Mesenchymal stem cell (in vitro differentiated cells and primary cell): ENCODE measurements around the gene GPC3.

ENCODE experiments used
- DNase-seq: peaks from one replicate; pipeline ENCODE4 v3.0.0-alpha.2; 2013
- H2AFZ ChIP-seq: one replicate; pipeline ENCODE4 v1.6.1; 2013; ENCODE audit warnings: low read depth, mild to moderate bottlenecking, control low read depth, inconsistent platforms, low read length, moderate library complexity
- H2AK5ac ChIP-seq: 2 replicates; pipeline ENCODE4 v1.6.1; 2013; ENCODE audit warnings: low read length, moderate library complexity, mild to moderate bottlenecking, inconsistent platforms; ENCODE audit not compliant: severe bottlenecking
- H2BK120ac ChIP-seq: one replicate; pipeline ENCODE4 v1.6.1; 2013; ENCODE audit warnings: low read depth, mild to moderate bottlenecking, inconsistent platforms, low read length, moderate library complexity
- H2BK12ac ChIP-seq, 2 experiments: one replicate each; pipeline ENCODE4 v1.6.1; 2013; ENCODE audit warnings: inconsistent platforms in 2 of 2, low read length in 2 of 2, mild to moderate bottlenecking in 2 of 2, moderate library complexity in 2 of 2, control low read depth in 1 of 2
- H2BK15ac ChIP-seq: one replicate; pipeline ENCODE4 v1.6.1; 2013; ENCODE audit warnings: mild to moderate bottlenecking, low read depth, inconsistent platforms; ENCODE audit not compliant: poor library complexity, severe bottlenecking
- H2BK5ac ChIP-seq: 2 replicates; pipeline ENCODE4 v1.6.1; 2013; ENCODE audit warnings: low read depth, mild to moderate bottlenecking, low read length, control low read depth, inconsistent platforms; ENCODE audit not compliant: poor library complexity, severe bottlenecking
- H3K14ac ChIP-seq, 2 experiments: one replicate each; pipeline ENCODE4 v1.6.1; 2013; ENCODE audit warnings: inconsistent platforms in 2 of 2, low read length in 2 of 2, control low read depth in 1 of 2, mild to moderate bottlenecking in 1 of 2, moderate library complexity in 1 of 2
- H3K18ac ChIP-seq, 2 experiments: one replicate each; pipeline ENCODE4 v1.6.1; 2013; ENCODE audit warnings: inconsistent platforms in 2 of 2, low read length in 2 of 2, control low read depth in 1 of 2, low read depth in 1 of 2, mild to moderate bottlenecking in 1 of 2
- H3K23ac ChIP-seq, 2 experiments: one replicate each; pipeline ENCODE4 v1.6.1; 2013; ENCODE audit warnings: inconsistent platforms in 2 of 2, low read length in 2 of 2, mild to moderate bottlenecking in 2 of 2, moderate library complexity in 2 of 2, control low read depth in 1 of 2
- H3K27ac ChIP-seq: 2 replicates; pipeline ENCODE4 v1.5.1; 2013; ENCODE audit warnings: mild to moderate bottlenecking, moderate library complexity, low read length, control low read depth, inconsistent platforms; ENCODE audit not compliant: poor library complexity, severe bottlenecking
- H3K27me3 ChIP-seq, 2 experiments: 2 replicates each; pipeline versions ENCODE4 v1.6.1 to v1.7.0; 2013; ENCODE audit warnings: low read length in 2 of 2, mild to moderate bottlenecking in 2 of 2, moderate library complexity in 2 of 2, control low read depth in 1 of 2, inconsistent platforms in 1 of 2; ENCODE audit not compliant: control insufficient read depth in 1 of 2, insufficient read depth in 1 of 2
- H3K36me3 ChIP-seq, 2 experiments: 2 replicates each; pipeline versions ENCODE4 v1.6.1 to v1.7.0; 2013; ENCODE audit warnings: low read length in 2 of 2, control low read depth in 1 of 2, inconsistent platforms in 1 of 2, low read depth in 1 of 2, mild to moderate bottlenecking in 1 of 2; ENCODE audit not compliant: insufficient read depth in 2 of 2, control insufficient read depth in 1 of 2
- H3K4ac ChIP-seq, 2 experiments: one replicate each; pipeline ENCODE4 v1.6.1; 2013; ENCODE audit warnings: inconsistent platforms in 2 of 2, low read length in 2 of 2, mild to moderate bottlenecking in 2 of 2, moderate library complexity in 2 of 2, control low read depth in 1 of 2, low read depth in 1 of 2
- H3K4me1 ChIP-seq: 2 replicates; pipeline ENCODE4 v1.6.1; 2013; ENCODE audit warnings: low read depth, low read length, control low read depth; ENCODE audit not compliant: control insufficient read depth, insufficient read depth
- H3K4me2 ChIP-seq: 2 replicates; pipeline ENCODE4 v1.6.1; 2013; ENCODE audit warnings: low read length, mild to moderate bottlenecking, inconsistent platforms; ENCODE audit not compliant: poor library complexity, severe bottlenecking
- H3K4me3 ChIP-seq, 2 experiments: 2 replicates each; pipeline versions ENCODE4 v1.5.1 to v1.7.0; 2013; ENCODE audit warnings: low read length in 2 of 2, mild to moderate bottlenecking in 2 of 2, control low read depth in 1 of 2, low read depth in 1 of 2; ENCODE audit not compliant: insufficient read depth in 1 of 2
- H3K79me1 ChIP-seq: replicated peaks from 2 replicates; pipeline ENCODE4 v1.6.1; 2013; ENCODE audit warnings: mild to moderate bottlenecking, control low read depth, low read length, inconsistent platforms; ENCODE audit not compliant: poor library complexity, severe bottlenecking
- H3K9ac ChIP-seq: 2 replicates; pipeline ENCODE4 v1.7.0; 2013; ENCODE audit warnings: mild to moderate bottlenecking, low read length, moderate library complexity
- H3K9me3 ChIP-seq: 2 replicates; pipeline ENCODE4 v1.7.0; 2013; ENCODE audit warnings: mild to moderate bottlenecking, low read length; ENCODE audit not compliant: control insufficient read depth
- H4K8ac ChIP-seq: one replicate; pipeline ENCODE4 v1.6.1; 2013; ENCODE audit warnings: inconsistent platforms, mild to moderate bottlenecking, low read length, moderate library complexity
- H4K91ac ChIP-seq: one replicate; pipeline ENCODE4 v1.6.1; 2013; ENCODE audit warnings: mild to moderate bottlenecking, low read length, inconsistent platforms
- WGBS: methylation state at CpG from one replicate; pipeline ENCODE4 v1.1.7; 2013; ENCODE audit warnings: mixed read lengths; 5-methylcytosine and 5-hydroxymethylcytosine counted together

GPC3 gene

DNA sequence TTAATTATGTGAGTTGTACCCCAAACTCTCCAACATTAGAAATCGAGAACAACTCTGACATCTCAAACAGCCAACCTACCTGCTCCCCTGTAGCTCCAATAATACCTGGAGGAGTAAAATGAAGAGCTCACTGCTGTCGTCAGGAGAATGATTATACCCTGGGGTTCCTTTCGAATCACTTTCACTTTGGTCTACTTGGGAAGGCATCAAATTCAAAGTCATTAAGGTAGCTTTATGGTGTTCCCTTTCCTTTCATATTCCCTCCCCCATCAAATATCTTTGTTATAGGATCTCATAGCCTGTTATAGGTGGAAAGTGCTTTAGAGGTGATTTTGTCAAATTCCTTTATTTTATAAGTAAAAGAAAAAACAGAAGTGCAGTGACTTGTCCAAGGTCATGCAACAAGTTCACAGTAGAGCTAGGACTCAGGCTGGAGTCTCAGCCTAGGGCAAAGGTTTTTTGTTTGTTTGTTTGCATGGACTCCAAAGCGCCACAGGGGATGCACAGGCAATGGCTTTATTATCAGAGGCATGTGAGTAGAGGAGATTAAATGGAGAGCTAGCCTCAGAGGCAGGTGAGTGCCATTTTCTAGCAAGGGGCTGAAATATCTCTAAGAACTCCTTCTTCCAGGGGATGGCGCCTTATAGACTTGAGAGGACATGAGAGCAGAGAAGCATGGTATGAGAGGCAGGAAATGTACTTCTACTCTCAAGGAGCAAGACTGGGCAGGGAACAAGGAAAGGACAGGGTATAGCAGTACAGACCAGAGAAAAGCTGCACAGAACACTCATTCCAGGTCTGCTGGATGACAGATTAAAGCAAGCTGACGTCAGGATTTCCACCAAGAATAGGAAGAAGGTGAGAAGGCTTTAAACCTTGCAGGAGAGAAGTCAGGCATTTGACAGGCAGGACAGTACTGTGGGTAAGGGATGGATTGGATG, 308.0 kb downstream of the GPC3 start:
- no peak overlapping the region for H3K4me3 ChIP-seq
- H3K4me2 ChIP-seq, result no peak overlapping the region
- no peak overlapping the region for H2BK12ac ChIP-seq
- H2BK5ac ChIP-seq, result no peak overlapping the region
- no peaks in the 10 kb centered on the region for H3K79me1 ChIP-seq
- H2AK5ac ChIP-seq, result no peak overlapping the region
- peaks cover 2% of the 10 kb centered on the region for H3K4me1 ChIP-seq
- H3K18ac ChIP-seq, result no peak overlapping the region
- H4K8ac ChIP-seq, result no peak overlapping the region
- 91% methylated on average over 3 of the region's 6 CpGs for WGBS
- H2BK120ac ChIP-seq, result no peak overlapping the region
- H4K91ac ChIP-seq, result no peak overlapping the region
- no peak overlapping the region for H2AFZ ChIP-seq
- no peak overlapping the region for H3K23ac ChIP-seq
- DNase-seq, result no peak
- H3K4ac ChIP-seq, result no peak overlapping the region
- H3K9me3 ChIP-seq, result no peaks in the 10 kb centered on the region
- H3K27ac ChIP-seq, result no peak overlapping the region
- no peak overlapping the region for H2BK15ac ChIP-seq
- no peak overlapping the region for H3K9ac ChIP-seq
- H3K27me3 ChIP-seq, result peaks cover 0 to 30% of the 10 kb centered on the region in 2 experiments
- H3K36me3 ChIP-seq, result no peaks in the 10 kb centered on the region
- H3K14ac ChIP-seq, result no peak overlapping the region

GRCh38 chrX:133676344-133677122, 308.9 kb downstream of the GPC3 start:
- no peak overlapping the region for H2BK120ac ChIP-seq
- no peak overlapping the region for H3K9ac ChIP-seq
- no peak overlapping the region for H2BK12ac ChIP-seq
- no peak overlapping the region for H3K4me3 ChIP-seq
- no peak overlapping the region for H3K27ac ChIP-seq
- H3K79me1 ChIP-seq, result no peaks in the 10 kb centered on the region
- H2AK5ac ChIP-seq, result no peak overlapping the region
- H3K9me3 ChIP-seq, result no peaks in the 10 kb centered on the region
- no peak overlapping the region for H2BK5ac ChIP-seq
- no peak overlapping the region for H3K14ac ChIP-seq
- H3K4me1 ChIP-seq, result peaks cover 2% of the 10 kb centered on the region
- no peak overlapping the region for H4K8ac ChIP-seq
- H3K36me3 ChIP-seq, result no peaks in the 10 kb centered on the region
- peaks cover 0 to 30% of the 10 kb centered on the region in 2 experiments for H3K27me3 ChIP-seq
- H2BK15ac ChIP-seq, result no peak overlapping the region
- no peak for DNase-seq
- no peak overlapping the region for H2AFZ ChIP-seq
- H3K18ac ChIP-seq, result no peak overlapping the region
- no peak overlapping the region for H4K91ac ChIP-seq
- H3K4ac ChIP-seq, result no peak overlapping the region
- H3K23ac ChIP-seq, result no peak overlapping the region
- no peak overlapping the region for H3K4me2 ChIP-seq
- no CpG with 5 or more reads among the region's 1 CpG for WGBS

DNA sequence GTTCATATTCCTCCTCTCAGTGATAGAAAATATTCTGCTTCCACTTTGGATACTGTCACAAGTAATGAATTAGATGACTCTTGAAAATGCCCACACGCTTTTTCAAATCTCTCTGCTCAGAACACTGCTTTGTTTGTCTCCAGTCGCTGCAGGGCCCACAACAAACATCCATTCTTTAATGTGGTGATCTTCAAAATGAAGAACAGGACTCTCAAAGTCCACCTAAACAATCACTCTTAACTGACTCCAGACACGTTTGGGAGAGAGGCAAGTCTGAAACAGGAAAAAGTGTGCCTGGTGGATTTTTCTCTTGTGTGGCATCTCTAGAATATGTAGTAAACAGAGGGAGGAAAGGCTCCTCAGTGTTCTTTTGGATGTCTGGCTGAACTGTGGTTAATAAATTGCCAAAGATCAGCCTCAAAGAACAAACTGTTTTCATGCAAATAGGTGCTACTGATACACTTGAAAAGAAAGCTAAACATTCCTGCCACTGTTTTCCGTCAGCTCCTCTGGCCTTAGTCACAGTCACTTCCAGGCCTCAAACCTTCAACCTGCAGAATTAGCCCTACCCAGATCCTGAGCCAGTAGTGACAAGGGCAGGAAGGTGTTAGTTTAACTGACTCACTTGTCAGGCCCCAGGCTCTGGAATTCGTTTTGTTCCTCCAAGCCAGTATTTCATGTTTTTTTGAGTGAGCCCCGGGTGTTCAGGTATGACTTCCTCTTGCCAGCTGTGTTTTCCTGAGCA, 310.5 kb downstream of the GPC3 start:
- H3K27me3 ChIP-seq, result peaks cover 0 to 21% of the 10 kb centered on the region in 2 experiments
- no peak overlapping the region for H3K9ac ChIP-seq
- peaks cover 2% of the 10 kb centered on the region for H3K4me1 ChIP-seq
- DNase-seq, result no peak
- no peaks in the 10 kb centered on the region for H3K9me3 ChIP-seq
- no peak overlapping the region for H4K91ac ChIP-seq
- WGBS, result 41% methylated on average over 5 of the region's 6 CpGs
- no peak overlapping the region for H3K18ac ChIP-seq
- no peak overlapping the region for H2AK5ac ChIP-seq
- no peak overlapping the region for H2BK15ac ChIP-seq
- no peak overlapping the region for H3K14ac ChIP-seq
- no peak overlapping the region for H4K8ac ChIP-seq
- no peak overlapping the region for H2BK120ac ChIP-seq
- H3K79me1 ChIP-seq, result no peaks in the 10 kb centered on the region
- peak overlapping the region; percentile 57 for H2BK5ac ChIP-seq
- H3K4me3 ChIP-seq, result no peak overlapping the region
- H3K27ac ChIP-seq, result peak overlapping the region; percentile 49
- no peaks in the 10 kb centered on the region for H3K36me3 ChIP-seq
- H2BK12ac ChIP-seq, result no peak overlapping the region
- no peak overlapping the region for H3K4ac ChIP-seq
- no peak overlapping the region for H2AFZ ChIP-seq
- no peak overlapping the region for H3K4me2 ChIP-seq
- H3K23ac ChIP-seq, result no peak overlapping the region
